GM18519 (cell line): Measurements from ENCODE around the gene RNF133.

Experiments
- ATAC-seq: cut with Tn5 transposase; IDR thresholded peaks from one replicate; pipeline ENCODE4 v1.9.1; 2021; ENCODE audit warnings: mild to moderate bottlenecking, moderate library complexity; ENCODE audit not compliant: unreplicated experiment, low FRiP score

The RNF133 gene, protein sequence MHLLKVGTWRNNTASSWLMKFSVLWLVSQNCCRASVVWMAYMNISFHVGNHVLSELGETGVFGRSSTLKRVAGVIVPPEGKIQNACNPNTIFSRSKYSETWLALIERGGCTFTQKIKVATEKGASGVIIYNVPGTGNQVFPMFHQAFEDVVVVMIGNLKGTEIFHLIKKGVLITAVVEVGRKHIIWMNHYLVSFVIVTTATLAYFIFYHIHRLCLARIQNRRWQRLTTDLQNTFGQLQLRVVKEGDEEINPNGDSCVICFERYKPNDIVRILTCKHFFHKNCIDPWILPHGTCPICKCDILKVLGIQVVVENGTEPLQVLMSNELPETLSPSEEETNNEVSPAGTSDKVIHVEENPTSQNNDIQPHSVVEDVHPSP

DNA sequence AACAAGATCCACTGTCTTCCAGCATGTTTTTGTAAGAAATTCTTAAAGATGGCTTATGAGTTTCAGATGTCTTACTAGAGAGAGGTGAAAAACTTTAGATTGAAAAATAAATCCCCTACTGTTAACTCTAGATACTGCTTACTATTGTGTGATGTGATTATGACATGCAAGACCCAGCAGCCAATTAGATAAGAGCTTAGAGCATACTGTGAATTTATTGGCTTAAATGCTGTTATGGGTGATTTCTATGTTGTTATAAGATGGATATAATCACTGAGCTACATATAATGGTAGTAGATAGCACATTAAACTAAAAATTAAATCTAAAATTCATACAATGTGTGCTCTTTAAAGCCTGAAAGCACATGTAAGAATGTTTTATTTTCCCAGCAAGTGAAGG lies at the start of gene RNF133:
Gene RNF133 (minus strand): TSS at position 101 of the 400 bp plus-strand sequence. CDS start 199 bp downstream, outside the sequence.
- no peak for ATAC-seq

DNA sequence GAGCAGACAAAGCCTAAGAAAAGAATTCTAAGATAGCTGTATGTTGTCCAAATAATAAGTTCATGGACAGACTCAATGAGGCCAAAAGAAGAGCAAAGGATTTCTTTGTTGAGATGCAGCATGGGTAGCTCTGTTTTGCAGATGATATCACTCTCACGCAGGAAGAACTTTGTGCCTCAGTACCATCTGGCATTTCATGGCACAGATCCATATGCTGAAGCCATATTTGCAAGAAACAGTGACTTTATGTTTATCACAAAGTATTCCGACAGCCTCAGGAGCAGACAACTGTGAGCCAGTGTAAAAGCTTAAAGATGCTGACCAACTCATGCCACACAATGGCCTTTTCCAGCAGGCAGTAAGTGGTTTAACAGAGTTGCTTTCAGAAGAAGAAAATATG lies 49.3 kb upstream of the RNF133 start:
- ATAC-seq: no peak

DNA sequence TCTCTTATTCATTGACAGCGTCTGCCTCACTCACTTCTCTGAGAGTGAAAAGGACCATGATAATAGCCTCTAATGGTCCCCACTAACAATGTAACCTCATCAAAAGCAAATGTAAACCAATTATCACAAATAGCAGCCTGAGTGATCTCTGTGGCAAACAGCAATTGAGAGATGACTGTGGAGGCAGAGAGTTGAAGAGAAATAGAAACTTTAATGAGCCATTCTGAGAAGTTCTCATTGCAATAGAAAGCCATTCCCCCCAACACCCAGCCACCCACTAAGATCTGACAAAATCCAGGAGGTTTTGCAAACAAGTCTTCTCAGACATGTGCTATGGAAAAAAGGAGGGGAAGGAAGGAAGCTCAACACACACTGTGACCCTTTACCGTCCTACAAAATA lies 48.0 kb upstream of the RNF133 start:
- no peak for ATAC-seq

DNA sequence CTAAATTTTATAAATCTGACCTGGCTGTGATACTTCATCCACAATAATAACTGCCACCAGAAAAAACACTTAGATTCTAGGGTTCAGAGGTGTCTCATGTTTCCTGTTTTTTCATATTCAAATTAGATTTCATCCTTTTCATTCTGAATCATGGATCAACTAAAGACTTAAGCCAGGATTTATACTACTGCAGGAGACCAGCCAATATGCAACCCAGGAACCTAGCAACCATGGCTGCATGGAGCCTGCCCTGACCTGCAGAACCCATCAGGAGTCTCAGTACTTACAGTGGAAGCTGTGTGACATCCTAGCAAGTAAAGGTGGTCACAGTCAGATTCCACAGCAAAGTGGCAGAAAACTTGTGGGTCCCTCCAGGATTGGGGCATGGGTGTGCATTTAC lies 44.3 kb upstream of the RNF133 start:
- ATAC-seq: no peak

DNA sequence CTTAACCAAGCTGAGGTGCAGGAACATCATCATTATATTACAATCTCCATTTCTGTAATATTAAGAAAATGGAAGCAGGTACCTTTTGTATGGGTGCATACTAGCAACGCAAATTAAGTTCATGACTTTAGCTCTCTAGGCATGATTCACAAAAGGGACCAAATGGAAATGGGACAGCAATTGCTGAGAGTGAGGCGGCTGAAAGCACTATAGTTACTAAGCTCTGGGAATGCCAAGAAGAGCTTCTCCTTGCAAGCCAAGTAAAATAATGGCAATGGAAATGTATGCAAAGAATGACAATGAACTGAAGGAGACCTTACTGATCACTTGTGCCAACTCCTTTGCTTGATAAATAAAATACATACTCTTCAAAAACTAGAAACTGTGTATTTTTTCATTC lies 40.0 kb upstream of the RNF133 start:
- no peak for ATAC-seq

DNA sequence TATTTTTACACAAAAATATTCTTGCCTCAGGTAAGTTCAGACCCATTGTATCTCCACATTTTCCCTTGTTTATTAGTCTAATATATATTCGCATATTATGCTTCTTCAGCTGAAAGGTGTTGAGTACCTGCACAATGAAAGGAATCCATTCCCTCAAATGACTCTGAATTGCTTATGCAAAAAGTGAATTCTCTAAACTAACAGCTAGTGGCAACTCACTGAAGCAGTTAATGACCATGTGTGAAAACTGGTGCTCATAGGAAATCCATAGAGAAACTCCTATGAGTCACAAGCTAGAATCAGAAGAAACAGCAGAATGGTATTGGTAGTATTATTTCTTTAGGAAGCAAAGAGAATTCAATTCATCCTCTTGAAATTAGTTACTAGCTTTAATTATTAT lies 37.3 kb upstream of the RNF133 start:
- no peak for ATAC-seq

DNA sequence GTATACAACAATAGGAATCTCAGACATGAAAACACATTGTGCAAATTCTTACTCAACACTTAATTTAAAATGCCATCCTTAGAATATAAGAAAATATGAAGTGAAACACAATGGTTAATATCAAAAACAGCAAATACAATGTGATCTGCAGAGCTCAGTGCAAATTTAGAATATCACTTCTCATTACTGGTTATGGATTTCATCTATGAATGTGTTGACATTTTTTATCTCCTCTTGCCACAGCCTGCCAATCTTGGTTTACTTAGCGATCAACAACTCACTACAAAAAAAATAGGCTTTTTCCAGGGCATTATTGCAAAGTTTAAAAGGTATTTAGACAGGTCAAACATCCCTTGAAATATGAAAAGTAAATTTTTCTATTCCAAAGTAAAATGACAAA lies 28.8 kb upstream of the RNF133 start:
- ATAC-seq: no peak

DNA sequence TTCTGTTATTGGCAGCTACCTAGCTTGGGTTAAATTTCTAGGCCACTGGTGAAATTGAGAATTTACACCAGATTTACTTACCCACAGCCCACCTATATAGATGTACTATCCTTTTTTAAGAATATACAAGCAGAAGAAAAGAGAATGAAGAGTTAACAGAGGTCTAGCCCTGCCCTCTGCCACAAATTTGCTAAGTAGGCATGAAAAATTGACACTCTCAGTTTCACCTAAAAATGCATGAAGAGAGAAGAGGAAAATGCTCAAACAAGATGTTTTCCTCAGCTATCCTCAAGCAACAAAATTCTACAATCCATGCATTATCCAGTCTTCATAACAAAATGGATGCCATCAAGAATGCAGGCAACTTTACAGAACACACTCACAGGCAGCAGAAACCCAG lies 28.4 kb upstream of the RNF133 start:
- ATAC-seq: no peak

DNA sequence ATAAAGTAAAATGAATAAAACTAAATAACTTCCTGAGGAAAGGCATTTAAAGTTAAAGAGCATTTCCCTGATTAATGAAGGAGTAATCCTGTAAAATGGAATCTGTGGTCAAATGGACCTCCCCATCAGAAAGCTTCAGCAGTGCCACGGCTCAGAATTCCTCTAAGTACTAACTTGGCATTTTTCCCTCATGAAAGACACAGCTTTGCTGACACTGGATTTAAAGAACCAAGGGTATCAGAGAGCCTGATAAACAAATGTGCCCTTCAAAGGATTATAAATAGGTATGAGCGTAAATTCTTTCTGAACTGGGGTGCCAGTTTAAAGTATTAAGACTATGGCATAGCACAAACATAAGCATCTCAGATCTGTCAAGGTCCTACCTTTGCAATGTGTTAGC lies 28.0 kb upstream of the RNF133 start:
- no peak for ATAC-seq

DNA sequence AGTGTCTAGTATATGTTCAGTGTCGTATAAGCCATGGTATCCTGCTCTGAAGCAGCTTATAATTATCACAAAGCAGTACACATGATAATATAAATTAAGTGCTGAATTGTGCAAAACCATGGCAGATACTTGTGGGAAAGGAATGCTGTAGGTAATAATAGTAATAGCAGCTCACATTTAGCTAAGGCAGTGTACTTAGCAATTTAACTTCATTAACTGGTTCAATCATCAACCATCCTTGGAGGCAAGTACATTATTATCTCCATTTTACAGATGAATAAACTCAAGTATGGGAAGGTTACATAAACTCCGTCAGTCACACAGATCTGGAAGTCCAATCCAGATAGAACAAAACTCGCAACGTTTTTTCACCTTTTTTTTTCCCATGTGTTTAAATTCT lies 25.4 kb upstream of the RNF133 start:
- ATAC-seq: no peak

DNA sequence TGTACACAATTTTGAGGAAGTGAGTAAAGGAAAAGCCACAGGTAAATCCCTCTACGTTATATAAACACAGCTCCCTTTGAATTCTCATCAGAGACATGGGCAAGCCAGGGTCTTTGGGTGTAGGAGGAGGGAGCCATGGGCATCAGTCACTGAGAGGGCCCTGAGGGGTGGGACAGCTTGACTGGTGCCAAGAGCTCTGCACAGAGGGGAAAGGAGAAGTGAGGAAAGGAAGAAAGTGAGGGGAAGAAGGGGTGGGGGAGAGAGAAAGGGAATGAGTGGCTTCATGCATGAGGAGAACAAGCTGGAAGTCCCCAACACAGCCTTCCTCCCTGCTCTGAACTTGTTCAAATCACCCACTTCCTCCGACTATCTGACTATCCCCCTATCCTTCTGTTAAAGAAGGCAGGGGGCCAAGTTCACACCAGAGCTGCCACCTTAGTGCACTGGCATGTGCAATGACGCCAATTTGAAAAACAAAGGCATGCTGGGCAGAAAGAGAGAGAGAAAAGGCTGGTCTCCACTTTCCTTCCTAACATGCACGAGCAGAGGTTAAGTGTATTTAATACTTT lies 20.2 kb upstream of the RNF133 start:
- ATAC-seq: no peak

DNA sequence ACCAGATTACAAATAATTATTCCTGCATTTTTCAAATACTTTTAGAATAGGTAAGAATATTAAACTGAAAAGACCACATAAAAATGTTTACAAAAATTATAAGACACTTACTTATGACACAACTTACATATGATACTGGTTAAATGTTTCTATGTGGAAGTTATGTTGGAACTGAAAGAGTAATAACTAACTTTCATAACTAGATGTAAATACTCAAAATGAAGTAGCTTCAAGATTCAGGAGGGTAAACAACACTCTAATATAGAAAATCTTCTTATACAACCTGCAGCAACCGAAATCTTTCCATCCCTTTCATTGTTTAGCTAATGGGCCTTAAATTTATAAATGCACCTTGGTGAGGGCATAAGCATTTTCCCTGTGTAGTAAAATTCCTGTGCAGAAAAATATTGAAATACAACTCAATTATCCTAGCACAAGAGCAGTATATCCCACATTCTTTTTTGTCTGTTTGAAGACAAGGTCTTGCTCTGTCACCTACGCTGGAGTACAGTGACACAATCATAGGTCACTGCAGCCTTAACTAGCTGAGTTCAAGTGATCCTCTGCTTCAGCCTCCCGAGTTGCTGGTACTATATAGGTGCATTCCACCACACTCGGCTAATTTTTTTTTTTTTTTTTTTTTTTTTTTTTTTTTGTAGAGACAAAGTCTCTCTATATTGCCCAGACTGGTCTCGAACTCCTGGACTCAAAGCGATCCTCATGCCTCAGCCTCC lies 18.6 kb upstream of the RNF133 start:
- ATAC-seq: no peak

DNA sequence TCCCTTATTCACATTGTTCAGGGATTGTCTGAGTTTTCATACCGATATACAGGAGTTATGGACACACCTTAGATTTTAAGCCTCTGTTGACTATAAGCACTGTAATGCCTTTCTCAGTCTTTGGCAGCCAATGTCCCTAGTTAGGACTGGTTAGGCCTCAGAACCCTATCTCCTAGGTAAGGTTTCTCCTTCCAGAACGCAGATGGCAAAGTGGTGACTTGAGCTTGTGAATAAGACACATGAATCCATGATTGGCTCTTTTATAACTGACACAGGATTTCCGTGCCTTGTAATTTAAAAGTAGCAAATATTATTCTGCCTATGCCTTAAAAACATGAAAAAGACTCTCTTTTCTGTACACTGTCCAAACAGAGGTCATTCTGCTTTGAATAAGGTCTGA lies 16.3 kb upstream of the RNF133 start:
- ATAC-seq: no peak

DNA sequence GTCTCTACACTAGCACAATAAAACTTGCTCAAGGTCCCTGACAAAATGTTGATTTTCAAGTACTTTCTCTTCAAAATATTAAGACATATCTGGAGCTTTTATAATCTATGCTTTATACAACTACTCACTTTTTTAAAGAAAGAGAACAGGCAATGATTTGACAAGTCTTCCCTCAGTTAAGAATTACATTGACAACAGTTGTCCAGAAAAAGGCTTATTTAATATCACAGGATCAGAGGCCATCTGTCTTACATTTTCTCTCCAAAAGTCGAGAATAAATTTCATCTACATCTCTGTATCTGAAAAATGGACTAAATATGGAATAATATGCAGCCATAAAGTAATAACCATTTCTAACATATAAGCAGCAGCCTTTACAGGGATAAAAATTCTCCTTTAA lies 12.0 kb upstream of the RNF133 start:
- no peak for ATAC-seq

DNA sequence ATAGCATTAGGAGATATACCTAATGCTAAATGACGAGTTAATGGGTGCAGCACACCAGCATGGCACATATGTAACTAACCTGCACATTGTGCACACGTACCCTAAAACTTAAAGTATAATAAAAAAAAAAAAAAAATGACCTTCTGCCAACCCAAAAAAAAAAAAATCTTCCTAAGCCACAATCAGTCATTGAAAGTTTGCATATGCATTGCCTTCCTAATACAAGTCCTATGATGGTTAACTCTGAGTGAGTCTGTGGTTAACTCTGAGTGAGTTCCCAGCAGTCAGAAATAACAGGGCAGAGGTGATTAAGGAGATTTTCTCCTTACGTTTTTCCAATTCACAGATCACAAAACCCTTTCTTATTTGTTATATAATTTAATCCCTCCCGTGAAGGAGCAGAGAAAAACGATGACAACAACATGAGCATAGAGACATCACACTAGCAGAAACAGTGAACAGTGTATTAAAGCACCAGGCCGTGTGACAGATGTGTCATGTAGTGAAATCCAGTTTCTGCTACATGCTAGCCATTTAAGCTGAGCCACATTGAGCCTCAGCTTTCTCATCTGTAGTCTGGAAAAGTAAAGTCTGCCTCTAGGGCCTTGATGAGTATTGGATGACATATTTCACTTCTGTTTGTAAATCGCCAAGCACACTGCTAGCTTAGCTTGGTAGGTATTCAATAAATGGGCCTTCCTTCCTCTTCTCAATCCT lies 11.2 kb upstream of the RNF133 start:
- no peak for ATAC-seq

DNA sequence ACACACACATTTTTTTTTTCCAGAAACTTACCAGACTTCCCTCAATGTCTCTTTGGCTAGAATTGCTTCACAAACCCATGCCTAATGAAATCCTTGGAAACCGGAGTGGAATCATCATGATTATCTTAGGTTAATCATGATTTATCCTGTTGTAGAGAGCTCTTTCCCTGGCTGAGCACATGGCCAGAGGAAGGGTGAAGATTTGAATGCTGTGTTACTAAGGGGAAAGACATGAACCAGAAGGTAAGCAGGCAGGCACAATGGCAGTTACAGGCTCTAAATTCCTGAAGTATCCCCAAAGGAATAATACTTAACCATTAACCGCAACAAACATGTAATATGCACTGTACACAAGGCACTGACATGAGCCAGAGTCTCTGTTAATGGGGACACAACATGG lies 7.9 kb upstream of the RNF133 start:
- ATAC-seq: no peak

DNA sequence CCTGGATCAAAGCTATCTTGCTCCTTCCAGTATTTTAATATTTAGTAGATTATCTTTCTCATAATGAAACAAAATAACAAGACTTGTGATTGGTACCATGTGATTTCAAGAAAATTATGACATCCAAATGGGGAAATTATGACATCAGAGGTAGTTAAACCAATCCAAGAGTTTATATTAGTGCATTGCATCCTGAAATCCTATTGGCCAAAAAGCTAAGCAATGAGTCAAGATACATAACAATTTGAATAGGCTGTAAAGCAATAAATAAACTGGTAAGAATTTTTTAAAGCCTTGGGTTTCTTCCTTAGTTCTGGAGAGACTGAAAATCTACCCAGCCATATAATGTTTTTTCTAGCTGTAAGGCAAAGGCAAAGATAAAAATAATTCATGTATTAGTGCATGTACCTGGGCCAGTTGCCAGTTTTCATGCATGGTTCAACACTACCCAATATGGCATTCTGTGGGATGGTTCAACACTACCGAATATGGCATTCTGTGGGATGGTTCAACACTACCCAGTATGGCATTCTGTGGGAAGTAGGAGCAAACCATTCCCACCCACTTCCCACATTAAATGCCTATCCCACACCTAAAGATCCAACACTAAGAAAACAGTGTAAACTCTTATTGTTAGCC lies 4.1 kb upstream of the RNF133 start, which contains the start of gene RNF148:
Gene RNF148 (minus strand): TSS at position 51 of the 639 bp plus-strand sequence. CDS start 172 bp downstream, outside the sequence.
- no peak for ATAC-seq

DNA sequence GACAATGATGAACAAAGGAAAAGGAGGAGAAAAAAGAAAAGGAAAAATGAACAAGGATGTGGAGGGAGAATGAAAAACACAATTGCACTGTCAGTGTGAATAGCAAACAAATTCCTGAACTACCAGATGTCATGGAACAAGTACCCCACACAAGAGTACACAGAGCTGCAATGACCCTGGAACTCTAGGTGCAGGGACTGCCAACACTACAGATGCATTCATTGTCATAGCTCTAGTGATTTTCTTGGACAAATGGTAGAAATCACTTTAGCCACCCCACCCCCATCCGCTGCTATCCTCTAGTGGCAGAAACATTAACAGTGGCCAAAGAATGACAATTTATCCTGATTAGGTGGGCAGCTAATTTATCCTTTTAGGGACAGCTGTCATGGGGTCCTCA lies 3.1 kb downstream of the RNF133 start:
- ATAC-seq: no peak

DNA sequence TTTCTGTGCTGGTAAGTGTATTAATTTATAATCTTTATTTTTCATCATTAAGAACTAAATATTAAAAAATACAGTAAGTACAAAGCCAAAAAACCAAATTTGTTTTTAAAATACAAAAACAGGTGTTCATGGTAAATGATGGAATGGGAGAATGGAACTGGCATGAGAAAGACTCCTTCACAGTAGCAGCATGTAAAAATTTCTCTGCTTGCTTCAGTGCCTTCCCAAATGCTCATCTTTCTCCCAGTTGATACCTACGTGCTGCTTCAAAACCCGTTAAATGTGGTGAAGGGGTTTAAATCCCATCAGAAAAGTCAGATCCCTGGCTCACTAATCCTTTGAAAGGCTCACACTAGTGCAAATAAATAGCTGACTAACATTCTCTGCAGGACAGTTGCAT lies 4.2 kb downstream of the RNF133 start:
- ATAC-seq: no peak

DNA sequence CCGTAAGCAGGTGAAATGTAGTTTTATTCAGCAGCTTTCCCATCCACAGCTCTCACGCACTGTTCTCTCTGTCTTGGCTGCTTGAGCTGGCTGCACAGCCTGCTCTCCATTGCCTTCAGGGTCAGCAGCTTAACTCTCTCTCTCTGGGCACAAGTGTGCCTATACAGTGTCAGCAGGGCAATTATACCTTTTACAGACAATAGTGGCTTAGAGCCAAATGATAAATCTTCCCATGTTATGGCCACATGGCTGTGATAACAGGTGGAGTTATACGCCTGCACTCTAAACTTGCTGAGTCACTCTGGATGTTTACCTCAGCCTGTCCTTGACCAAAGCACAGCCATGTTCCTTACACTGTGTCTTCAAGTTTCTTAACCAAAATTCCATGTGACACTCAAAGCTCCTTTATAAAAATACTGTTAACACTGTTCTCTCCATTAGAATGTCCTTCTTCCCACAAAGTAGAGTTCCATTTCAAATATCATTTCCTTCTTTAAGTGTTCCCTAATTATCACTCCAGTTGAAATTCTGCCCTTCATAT lies 6.1 kb downstream of the RNF133 start:
- ATAC-seq: no peak
